Choroid plexus epithelial cell (primary cell): ENCODE measurements around the gene CCN6.

Experiments
- DNase-seq: peaks from one replicate; pipeline ENCODE4 v3.0.0-alpha.2; 2010; ENCODE audit warnings: low read depth
- H3K4me3 ChIP-seq: 2 replicates; pipeline ENCODE4 v1.5.1; 2011; ENCODE audit warnings: low read depth, mild to moderate bottlenecking, control low read depth, low read length, moderate library complexity
- CTCF ChIP-seq: conservative IDR thresholded peaks from 2 replicates; pipeline ENCODE4 v1.5.1; 2011; ENCODE audit warnings: low read depth, mild to moderate bottlenecking, control low read depth, inconsistent platforms, low read length, moderate library complexity

CCN6 gene

GRCh38 chr6:112054001-112054400 lies at the start of gene CCN6:
Gene CCN6, plus strand, starts transcription at chr6:112054104. Its CDS starts 254 bp downstream, at chr6:112054358.
- H3K4me3 ChIP-seq = no peak within 1 kb of the TSS
- no peak for DNase-seq
- TF ChIP-seq CTCF = no peak

DNA sequence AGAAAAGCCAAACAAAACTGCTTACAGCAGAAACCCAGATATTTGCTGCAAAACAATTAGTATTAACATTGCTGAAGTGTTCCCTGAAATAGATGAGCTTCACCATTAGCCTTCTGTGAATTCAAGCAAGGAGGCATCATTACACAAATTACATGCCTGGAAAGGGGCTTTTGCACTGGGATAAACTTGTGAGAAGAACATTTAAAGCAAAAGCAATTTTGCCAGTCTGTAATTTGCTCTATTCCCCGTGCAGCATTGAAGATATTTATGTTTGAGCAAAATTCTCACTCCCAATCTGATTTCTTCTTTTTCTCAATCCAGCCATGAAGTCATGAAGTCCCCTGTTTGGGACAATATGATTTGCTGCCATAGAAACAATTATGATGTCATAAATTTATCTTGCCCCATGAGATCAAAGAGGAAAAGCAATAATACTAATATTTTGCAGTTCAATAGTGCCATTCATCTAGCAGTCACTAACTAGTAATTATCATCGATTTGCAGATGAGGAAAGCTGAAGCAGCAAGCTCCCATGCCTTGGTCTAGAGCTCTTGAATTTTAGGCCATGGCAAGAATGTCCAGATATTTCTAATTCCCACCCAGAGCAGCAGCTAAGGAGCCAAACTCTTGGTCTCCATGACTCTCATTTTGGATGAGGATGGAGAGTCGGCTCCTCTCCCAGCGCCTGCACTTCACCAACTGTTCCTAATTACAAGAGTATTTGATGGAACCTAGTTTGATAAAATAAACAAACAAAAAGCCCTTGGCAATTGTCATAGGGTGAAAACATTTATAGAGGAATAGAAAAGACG lies 49.5 kb upstream of the CCN6 start:
- no peak overlapping the region for H3K4me3 ChIP-seq
- no peak for DNase-seq
- no peak for TF ChIP-seq CTCF

DNA sequence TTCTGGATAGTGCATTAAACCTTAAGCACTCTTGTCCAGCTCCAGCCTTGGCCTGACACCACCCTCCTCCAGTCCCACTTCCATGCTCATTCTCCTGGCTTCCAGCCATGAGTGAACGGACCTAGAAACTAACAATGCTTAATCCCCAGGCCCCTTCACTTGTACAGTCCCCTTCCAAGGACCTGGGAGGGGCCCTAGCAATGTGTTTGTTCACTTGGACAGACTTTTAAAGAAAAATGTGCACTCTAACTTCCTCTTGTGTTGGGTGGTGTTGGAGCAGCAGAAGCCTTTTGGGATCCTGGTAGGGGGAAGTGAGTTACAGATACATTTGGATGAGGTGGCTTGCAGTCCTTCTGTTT lies 48.9 kb upstream of the CCN6 start:
- no peak overlapping the region for H3K4me3 ChIP-seq
- no peak for TF ChIP-seq CTCF
- no peak for DNase-seq

DNA sequence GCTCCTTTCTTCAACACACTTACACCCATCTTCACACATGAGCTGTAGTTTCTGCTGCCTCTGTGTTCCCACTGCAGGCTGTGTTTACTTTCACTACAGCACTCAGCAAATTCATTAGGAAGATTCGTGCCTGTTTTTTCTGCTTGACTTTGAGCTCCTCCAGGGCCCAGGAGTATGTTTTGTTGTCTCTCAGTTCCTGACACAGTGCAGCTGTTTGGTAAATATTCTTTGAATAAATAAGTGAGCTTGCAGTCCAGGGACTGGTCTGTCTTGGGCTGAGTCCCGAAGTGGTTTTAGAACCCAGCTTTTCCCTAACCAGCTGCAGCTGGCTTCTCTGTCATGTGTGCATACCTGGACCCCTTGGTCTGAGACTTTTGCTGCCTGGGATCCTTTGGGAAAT lies 46.6 kb upstream of the CCN6 start:
- TF ChIP-seq CTCF = no peak
- H3K4me3 ChIP-seq = no peak overlapping the region
- no peak for DNase-seq

DNA sequence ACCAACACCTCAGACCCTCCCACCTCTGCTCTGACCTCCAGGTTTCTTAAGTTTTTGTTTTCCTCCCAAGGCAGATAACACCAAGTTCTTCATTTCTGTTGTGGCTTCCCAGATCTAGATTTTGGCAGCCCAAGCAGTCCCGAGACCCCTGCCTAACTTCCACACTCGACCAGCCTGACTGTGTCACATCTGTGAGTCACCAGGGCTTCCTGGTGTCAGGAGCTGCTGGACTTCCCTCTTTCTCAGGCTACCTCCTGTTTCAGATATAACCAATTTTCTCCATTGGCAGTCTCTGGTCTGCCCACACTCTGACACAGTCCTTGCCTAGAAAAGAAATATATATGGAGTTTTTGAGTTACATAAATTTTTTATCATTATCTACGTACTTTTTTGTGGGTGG lies 46.1 kb upstream of the CCN6 start:
- TF ChIP-seq CTCF = no peak
- no peak overlapping the region for H3K4me3 ChIP-seq
- peak; percentile 47 for DNase-seq

DNA sequence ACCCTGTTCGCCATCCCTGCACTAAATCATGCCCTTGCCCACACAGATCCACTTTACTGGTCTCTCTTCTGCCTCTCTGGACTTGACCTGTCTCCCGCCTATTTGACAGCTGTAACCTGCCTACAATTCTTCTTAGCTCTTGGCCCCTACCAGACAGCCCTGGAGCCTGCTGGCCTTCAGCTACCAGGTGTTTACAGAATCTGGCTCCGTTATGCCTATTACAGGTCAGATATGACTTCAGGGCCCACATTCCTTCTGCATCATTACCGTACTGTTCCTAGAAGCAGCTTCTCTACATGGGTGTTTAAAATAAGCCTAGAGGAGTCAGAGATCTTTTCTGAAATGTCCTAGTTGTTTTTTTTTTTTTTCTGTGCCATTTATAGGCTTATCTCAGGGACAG lies 45.4 kb upstream of the CCN6 start:
- no peak overlapping the region for H3K4me3 ChIP-seq
- no peak for DNase-seq
- no peak for TF ChIP-seq CTCF

- peak; percentile 29 for TF ChIP-seq CTCF
- no peak overlapping the region for H3K4me3 ChIP-seq
- DNase-seq = no peak
Measured at GRCh38 chr6:112010328-112010727, 43.6 kb upstream of the CCN6 start.
